HFFc6 (cell line): ENCODE data around the gene PTPRA. TPM values are rescaled to one million over a fixed set of nuclear protein-coding genes. Genes with fewer than 3 reads are reported as not detected.

Experiments used
- DNase-seq: peaks from one replicate; pipeline ENCODE4 v3.0.0-alpha.2; 2018
- H3K27ac Mint-ChIP-seq: 2 replicates; pipeline ENCODE4 v1.8.0; 2020; ENCODE audit warnings: mild to moderate bottlenecking, mixed read lengths
- H3K27me3 Mint-ChIP-seq: 2 replicates; pipeline ENCODE4 v1.8.0; 2021; ENCODE audit warnings: mild to moderate bottlenecking, moderate library complexity, mixed read lengths; ENCODE audit not compliant: insufficient read depth
- H3K36me3 Mint-ChIP-seq: 2 replicates; pipeline ENCODE4 v1.8.0; 2021; ENCODE audit warnings: low read depth, mixed read lengths
- H3K4me1 Mint-ChIP-seq: 2 replicates; pipeline ENCODE4 v1.8.0; 2020; ENCODE audit warnings: low read depth, mixed read lengths
- H3K4me3 Mint-ChIP-seq: 2 replicates; pipeline ENCODE4 v1.8.0; 2020; ENCODE audit warnings: mild to moderate bottlenecking, moderate library complexity, mixed read lengths
- H3K9me3 Mint-ChIP-seq: 2 replicates; pipeline ENCODE4 v1.8.0; 2020; ENCODE audit warnings: mild to moderate bottlenecking, mixed read lengths
- CTCF ChIP-seq: fragments of 200-600 bp; sonication (generic); IDR thresholded peaks from 2 replicates; pipeline ENCODE4 v1.5.0; 2021; ENCODE audit warnings: antibody characterized with exemption, mild to moderate bottlenecking
- total RNA-seq, 6 experiments: library from RNA; stranded (reverse); fragmentation: NEBNext Ultra II Directional; extraction: Animal tissue kit (Norgen Biotek cat#: 25700); gene quantifications; 2 replicates in 1 of 6; 3 replicates in 5 of 6; pipeline ENCODE4 v1.2.3, GENCODE V29; 2021

Gene PTPRA
- total RNA-seq, 6 experiments from 2014 or later = 44.3 to 54.4 (median 48.7) TPM

DNA sequence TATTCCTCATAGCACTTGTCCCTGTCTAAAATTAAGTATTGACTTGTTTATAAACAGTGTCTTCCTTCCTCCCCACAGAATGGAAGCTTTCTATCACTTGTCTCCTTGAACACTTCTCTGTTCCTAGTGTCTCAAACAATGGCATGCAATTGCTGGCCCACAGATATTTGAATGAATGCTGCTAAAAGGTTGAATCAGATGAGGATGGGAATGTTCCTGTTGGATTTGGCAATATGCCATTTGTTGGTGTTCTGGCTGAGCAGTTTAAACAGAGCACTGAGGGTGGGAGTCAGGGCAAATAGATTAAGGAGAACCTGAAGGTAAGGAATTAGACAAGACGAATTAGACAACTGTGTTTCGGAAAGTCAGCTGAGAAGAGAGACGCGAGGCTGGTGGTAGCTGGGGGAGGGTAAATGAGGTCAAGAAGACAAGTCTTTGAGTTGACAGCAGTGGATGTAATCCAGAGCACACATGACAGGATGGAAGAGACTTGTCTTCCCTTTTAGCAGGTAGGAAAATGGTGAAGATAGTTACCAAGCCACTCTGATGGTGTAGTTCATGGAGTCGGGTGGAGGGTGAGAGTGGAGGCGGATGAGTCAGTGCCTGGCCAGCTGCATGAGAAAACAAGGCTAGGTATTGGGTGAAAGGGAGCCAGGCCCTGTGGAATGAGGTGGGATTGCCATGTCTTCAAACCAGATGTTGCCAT, 111.8 kb downstream of the PTPRA start:
- H3K4me1 Mint-ChIP-seq = peaks cover 9% of the 10 kb centered on the region
- no peak overlapping the region for H3K27ac Mint-ChIP-seq
- DNase-seq = peak; percentile 35
- TF ChIP-seq CTCF = no peak
- no peak overlapping the region for H3K4me3 Mint-ChIP-seq
- H3K36me3 Mint-ChIP-seq = peaks cover 18% of the 10 kb centered on the region
- no peaks in the 10 kb centered on the region for H3K9me3 Mint-ChIP-seq
- peaks cover 3% of the 10 kb centered on the region; the same call in 1 of the 2 replicates for H3K27me3 Mint-ChIP-seq

DNA sequence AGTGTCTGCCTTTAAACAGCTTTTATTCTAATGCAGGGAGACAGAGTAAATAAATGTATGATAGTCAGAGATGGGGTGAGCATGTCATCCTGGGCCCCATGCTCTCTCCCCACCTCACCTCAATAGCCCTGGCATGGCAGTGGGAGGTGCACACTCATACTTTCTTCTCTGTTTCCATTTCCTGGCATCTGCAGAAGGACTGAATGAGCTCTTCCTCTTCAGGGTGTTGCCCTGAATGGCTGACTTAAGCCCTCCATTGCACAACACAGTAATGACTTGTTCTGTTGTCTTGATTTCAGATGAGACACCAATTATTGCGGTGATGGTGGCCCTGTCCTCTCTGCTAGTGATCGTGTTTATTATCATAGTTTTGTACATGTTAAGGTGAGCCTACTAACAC, 113.2 kb downstream of the PTPRA start:
- H3K27me3 Mint-ChIP-seq = peaks cover 3% of the 10 kb centered on the region; the same call in 1 of the 2 replicates
- peak overlapping the region; percentile 18 for H3K27ac Mint-ChIP-seq
- H3K9me3 Mint-ChIP-seq = no peaks in the 10 kb centered on the region
- TF ChIP-seq CTCF = no peak
- no peak overlapping the region for H3K4me3 Mint-ChIP-seq
- peaks cover 9% of the 10 kb centered on the region for H3K4me1 Mint-ChIP-seq
- peaks cover 25% of the 10 kb centered on the region for H3K36me3 Mint-ChIP-seq
- no peak for DNase-seq

DNA sequence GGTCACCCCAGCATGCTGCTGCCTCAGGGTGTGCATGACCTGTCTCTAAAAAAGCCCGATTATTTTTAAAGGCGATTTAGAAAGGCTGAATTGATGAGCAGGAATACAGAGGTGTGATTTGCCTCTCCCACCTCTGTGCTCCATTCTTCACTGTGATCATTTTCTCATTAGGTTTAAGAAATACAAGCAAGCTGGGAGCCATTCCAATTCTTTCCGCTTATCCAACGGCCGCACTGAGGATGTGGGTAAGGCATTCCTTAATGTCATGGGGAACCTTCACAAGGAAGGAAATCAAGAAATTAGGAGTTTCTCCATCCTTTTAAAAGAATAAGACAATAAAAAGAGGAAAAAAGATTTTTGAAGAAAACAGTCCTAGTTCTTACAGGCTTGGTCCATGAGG, 114.6 kb downstream of the PTPRA start:
- Mint-ChIP-seq H3K36me3 (peaks cover 29% of the 10 kb centered on the region), H3K9me3 (no peaks in the 10 kb centered on the region), H3K4me3 (no peak overlapping the region), H3K27ac (no peak overlapping the region), H3K27me3 (peaks cover 3% of the 10 kb centered on the region; the same call in 1 of the 2 replicates), H3K4me1 (peaks cover 9% of the 10 kb centered on the region)
- TF ChIP-seq CTCF = no peak
- no peak for DNase-seq

DNA sequence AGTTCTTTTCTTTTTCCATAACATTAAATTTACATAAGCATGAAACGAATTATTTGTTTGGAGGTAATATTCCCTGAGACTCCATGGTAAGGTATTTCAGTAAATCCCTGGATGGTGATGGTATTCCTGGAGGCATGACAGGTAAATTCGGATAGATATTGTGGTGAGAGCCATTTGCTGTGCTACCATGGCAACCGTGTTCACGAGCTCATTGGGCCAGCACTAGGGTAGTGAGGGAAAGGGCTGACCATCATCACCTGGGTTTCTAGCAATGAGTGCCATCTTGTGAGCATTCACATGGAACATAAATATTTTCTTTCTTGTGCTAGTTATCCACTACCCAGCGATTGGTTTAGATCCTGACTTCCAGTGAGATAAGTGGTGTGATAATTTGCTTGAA, 118.3 kb downstream of the PTPRA start:
- DNase-seq = no peak
- Mint-ChIP-seq H3K27ac (no peak overlapping the region), H3K27me3 (peaks cover 3% of the 10 kb centered on the region; the same call in 1 of the 2 replicates), H3K9me3 (no peaks in the 10 kb centered on the region), H3K4me1 (peaks cover 3% of the 10 kb centered on the region), H3K36me3 (peaks cover 27% of the 10 kb centered on the region), H3K4me3 (no peak overlapping the region)
- TF ChIP-seq CTCF = no peak

- peaks cover 19% of the 10 kb centered on the region for H3K36me3 Mint-ChIP-seq
- H3K4me3 Mint-ChIP-seq = no peak overlapping the region
- TF ChIP-seq CTCF = no peak
- no peak for DNase-seq
- no peaks in the 10 kb centered on the region for H3K4me1 Mint-ChIP-seq
- no peak overlapping the region for H3K27ac Mint-ChIP-seq
- H3K9me3 Mint-ChIP-seq = no peaks in the 10 kb centered on the region
- peaks cover 3% of the 10 kb centered on the region; the same call in 1 of the 2 replicates for H3K27me3 Mint-ChIP-seq
Measured at GRCh38 chr20:2993250-2993649, 120.0 kb downstream of the PTPRA start.
